ENCODE results near the gene WNK1.

WNK1 gene

GRCh38 chr12:716506-716905 lies 35.9 kb upstream of the WNK1 start:
- TF ChIP-seq CTCF (IDR thresholded peaks at IDR 0.05; ENCODE audit: low read depth, low read length): no peak
- in situ Hi-C loops (cut with HindIII; ENCODE audit: low sequenced_read_pairs): no loop called here
- DNase-seq (ENCODE audit: low read depth, low spot score): no peak
- H3K4me3 ChIP-seq (ENCODE audit: low read depth, low read length): no peak overlapping the region

- in situ Hi-C loops (cut with HindIII; ENCODE audit: low sequenced_read_pairs): no loop called here
- H3K4me3 ChIP-seq (ENCODE audit: low read depth, low read length): no peak overlapping the region
- TF ChIP-seq CTCF (IDR thresholded peaks at IDR 0.05; ENCODE audit: low read depth, low read length): no peak
- no peak for DNase-seq (ENCODE audit: low read depth, low spot score)
Measured at GRCh38 chr12:718756-719102, 33.6 kb upstream of the WNK1 start.

- in situ Hi-C loops (cut with HindIII; ENCODE audit: low sequenced_read_pairs): no loop called here
- H3K4me3 ChIP-seq (ENCODE audit: low read depth, low read length): no peak overlapping the region
- DNase-seq (ENCODE audit: low read depth, low spot score): no peak
Measured at GRCh38 chr12:720231-720941, 32.0 kb upstream of the WNK1 start.

GRCh38 chr12:724194-724855 lies 28.1 kb upstream of the WNK1 start:
- DNase-seq (ENCODE audit: low read depth, low spot score): peak; percentile 18
- TF ChIP-seq CTCF (IDR thresholded peaks at IDR 0.05; ENCODE audit: low read depth, low read length): no peak
- in situ Hi-C loops (cut with HindIII; ENCODE audit: low sequenced_read_pairs): no loop called here
- H3K4me3 ChIP-seq (ENCODE audit: low read depth, low read length): no peak overlapping the region

More at GRCh38 chr12:720231-720941, 32.0 kb upstream of the WNK1 start:
- no peak for TF ChIP-seq CTCF (IDR thresholded peaks at IDR 0.05; ENCODE audit: low read depth, low read length)

- TF ChIP-seq CTCF (IDR thresholded peaks at IDR 0.05; ENCODE audit: low read depth, low read length): no peak
- in situ Hi-C loops (cut with HindIII; ENCODE audit: low sequenced_read_pairs): no loop called here
- no peak overlapping the region for H3K4me3 ChIP-seq (ENCODE audit: low read depth, low read length)
- no peak for DNase-seq (ENCODE audit: low read depth, low spot score)
Measured at GRCh38 chr12:725076-725475, 27.3 kb upstream of the WNK1 start.

GRCh38 chr12:726281-727140 lies 25.9 kb upstream of the WNK1 start:
- no peak overlapping the region for H3K4me3 ChIP-seq (ENCODE audit: low read depth, low read length)
- no peak for TF ChIP-seq CTCF (IDR thresholded peaks at IDR 0.05; ENCODE audit: low read depth, low read length)
- in situ Hi-C loops (cut with HindIII; ENCODE audit: low sequenced_read_pairs): no loop called here
- DNase-seq (ENCODE audit: low read depth, low spot score): peak; percentile 16

Measured in astrocyte of the spinal cord (primary cell).